Endothelial cell (in vitro differentiated cells): ENCODE data around the gene PGLYRP2. TPM values are rescaled to one million over a fixed set of nuclear protein-coding genes. Genes with fewer than 3 reads are reported as not detected.

Experiments used
- DNase-seq: peaks from one replicate; pipeline ENCODE4 v3.0.0; 2021; ENCODE audit warnings: low spot score
- H3K27ac Mint-ChIP-seq: one replicate; pipeline ENCODE4 v1.8.0; 2021; ENCODE audit warnings: mixed read lengths, inconsistent platforms; ENCODE audit not compliant: unreplicated experiment
- H3K27me3 Mint-ChIP-seq: one replicate; pipeline ENCODE4 v1.8.0; 2021; ENCODE audit warnings: mild to moderate bottlenecking, moderate library complexity, mixed read lengths, inconsistent platforms; ENCODE audit not compliant: unreplicated experiment
- H3K36me3 Mint-ChIP-seq: one replicate; pipeline ENCODE4 v1.8.0; 2021; ENCODE audit warnings: mild to moderate bottlenecking, low read depth, mixed read lengths, inconsistent platforms; ENCODE audit not compliant: unreplicated experiment
- H3K4me1 Mint-ChIP-seq: one replicate; pipeline ENCODE4 v1.8.0; 2021; ENCODE audit warnings: mild to moderate bottlenecking, mixed read lengths, inconsistent platforms; ENCODE audit not compliant: unreplicated experiment
- H3K4me3 Mint-ChIP-seq: one replicate; pipeline ENCODE4 v1.8.0; 2021; ENCODE audit warnings: mild to moderate bottlenecking, mixed read lengths, inconsistent platforms; ENCODE audit not compliant: unreplicated experiment
- H3K9me3 Mint-ChIP-seq: one replicate; pipeline ENCODE4 v1.8.0; 2021; ENCODE audit warnings: mixed read lengths, inconsistent platforms; ENCODE audit not compliant: unreplicated experiment
- total RNA-seq: library from RNA; stranded (reverse); fragmentation: NEBNext Ultra II Directional; extraction: Animal tissue kit (Norgen Biotek cat#: 25700); gene quantifications from one replicate; pipeline ENCODE4 v1.2.1, GENCODE V29; 2021; ENCODE audit not compliant: unreplicated experiment
- TF ChIP-seq, protein P1 (sequence below): fragments of 200-600 bp; sonication (generic); IDR thresholded peaks from one replicate; pipeline ENCODE4 v1.5.0; 2021; ENCODE audit warnings: antibody characterized with exemption; ENCODE audit not compliant: unreplicated experiment

Gene PGLYRP2
- total RNA-seq, 1 donor from 2014 or later: not detected

DNA sequence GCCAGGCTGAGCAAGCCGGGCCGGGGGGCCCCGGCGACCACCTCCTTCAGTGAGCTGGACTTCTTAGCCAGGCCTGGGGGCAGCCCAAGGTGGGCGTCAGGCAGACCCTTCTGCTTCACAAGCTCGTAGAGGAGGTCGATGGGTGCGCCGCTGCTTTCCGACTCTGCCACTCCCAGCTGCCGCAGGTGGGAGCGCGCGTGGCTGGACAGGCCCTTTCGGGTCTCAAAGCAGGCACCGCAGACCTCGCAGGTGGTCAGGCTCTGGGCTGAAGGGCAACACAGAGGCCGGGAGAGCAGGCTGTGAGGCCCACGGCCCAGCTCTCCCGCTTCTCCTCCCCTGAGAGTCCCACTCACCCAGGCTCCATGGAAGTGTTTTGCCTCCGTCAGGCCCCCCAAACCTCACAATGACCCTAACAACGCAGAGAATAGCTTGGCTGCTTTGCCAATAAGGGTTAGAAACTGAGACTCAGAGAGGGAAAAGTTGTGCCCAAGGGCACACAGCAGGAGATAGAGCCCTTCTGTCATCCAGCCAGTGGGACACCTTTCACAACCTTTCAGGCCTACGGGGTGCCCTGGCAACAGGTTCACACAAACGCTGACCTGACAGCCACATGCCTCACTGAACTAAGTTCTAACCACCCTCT lies 49.4 kb downstream of the PGLYRP2 start:
- Mint-ChIP-seq H3K36me3 (peaks cover 38% of the 10 kb centered on the region), H3K27me3 (peaks cover 38% of the 10 kb centered on the region), H3K4me1 (peaks cover 32% of the 10 kb centered on the region), H3K27ac (peak overlapping the region; percentile 64), H3K9me3 (no peaks in the 10 kb centered on the region), H3K4me3 (no peak overlapping the region)
- no peak for DNase-seq
- TF ChIP-seq, protein P1, sequence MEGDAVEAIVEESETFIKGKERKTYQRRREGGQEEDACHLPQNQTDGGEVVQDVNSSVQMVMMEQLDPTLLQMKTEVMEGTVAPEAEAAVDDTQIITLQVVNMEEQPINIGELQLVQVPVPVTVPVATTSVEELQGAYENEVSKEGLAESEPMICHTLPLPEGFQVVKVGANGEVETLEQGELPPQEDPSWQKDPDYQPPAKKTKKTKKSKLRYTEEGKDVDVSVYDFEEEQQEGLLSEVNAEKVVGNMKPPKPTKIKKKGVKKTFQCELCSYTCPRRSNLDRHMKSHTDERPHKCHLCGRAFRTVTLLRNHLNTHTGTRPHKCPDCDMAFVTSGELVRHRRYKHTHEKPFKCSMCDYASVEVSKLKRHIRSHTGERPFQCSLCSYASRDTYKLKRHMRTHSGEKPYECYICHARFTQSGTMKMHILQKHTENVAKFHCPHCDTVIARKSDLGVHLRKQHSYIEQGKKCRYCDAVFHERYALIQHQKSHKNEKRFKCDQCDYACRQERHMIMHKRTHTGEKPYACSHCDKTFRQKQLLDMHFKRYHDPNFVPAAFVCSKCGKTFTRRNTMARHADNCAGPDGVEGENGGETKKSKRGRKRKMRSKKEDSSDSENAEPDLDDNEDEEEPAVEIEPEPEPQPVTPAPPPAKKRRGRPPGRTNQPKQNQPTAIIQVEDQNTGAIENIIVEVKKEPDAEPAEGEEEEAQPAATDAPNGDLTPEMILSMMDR: no peak

DNA sequence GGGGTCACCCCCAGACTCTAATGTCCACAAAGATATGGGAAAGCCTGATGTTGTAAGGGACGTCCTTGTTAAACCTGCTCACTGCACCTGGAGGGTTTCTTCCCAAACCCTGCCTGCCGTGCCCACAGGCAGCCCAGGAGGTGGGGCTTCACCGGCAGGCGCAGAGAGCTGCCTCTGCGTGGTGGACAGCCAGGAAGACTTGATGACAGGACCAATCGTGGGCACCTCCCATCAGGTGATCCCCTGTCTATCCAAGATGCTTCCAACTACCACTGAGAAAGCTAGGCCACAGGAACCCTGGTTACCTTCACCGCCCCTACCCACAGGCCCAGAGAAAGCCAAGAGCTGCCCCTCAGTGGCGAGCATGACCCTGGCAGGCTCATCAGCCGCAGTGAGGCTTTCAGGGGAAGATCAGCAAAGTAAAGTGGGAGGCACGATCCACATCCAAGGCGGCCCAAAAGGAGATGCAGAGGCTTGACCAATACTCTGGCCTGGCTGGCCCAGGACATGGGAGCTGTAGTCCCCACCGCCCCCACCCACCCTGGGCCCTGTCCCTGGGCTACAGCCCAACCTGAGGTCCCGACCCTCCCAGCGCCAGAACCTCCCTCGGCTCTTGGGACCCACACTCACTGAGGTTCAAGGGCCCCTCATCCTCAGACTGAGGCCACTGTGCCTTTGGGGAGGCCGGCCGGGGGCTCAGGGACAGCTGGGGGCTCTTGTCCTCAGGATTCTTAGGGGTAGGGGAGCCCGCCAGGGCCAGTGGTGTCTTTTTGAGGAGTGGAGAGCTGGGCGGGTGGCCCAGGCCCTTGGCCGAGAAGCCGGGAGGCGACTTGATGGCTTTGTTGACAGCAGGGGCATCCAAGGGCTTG lies 50.1 kb downstream of the PGLYRP2 start:
- Mint-ChIP-seq H3K4me1 (peaks cover 32% of the 10 kb centered on the region), H3K27me3 (peaks cover 38% of the 10 kb centered on the region), H3K9me3 (no peaks in the 10 kb centered on the region), H3K27ac (peak overlapping the region; percentile 52), H3K4me3 (no peak overlapping the region), H3K36me3 (peaks cover 38% of the 10 kb centered on the region)
- no peak for DNase-seq
- TF ChIP-seq, protein P1: no peak

DNA sequence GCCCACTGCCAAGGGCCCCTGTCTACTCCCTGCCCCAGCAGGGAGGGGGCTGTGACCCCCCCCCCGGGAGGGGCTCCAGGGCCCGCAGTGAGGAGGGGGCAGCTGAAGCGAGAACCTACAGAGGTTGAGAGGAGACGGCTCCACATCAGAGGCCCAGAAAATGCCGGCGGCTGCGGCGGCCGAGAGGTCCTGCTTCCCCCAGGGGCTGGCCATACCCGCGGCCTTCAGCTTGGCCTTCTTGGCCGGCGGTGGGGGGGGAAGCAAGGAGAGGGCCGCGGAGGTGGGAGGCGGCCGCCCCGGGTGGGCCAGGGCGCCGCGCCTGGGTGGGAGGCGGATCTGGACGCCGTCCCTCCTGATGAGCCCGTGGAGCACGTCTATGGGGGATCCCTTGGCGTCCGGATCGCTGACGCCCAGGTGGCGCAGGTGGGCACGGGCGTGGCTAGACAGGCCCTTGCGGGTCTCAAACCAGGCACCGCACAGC lies 51.3 kb downstream of the PGLYRP2 start:
- Mint-ChIP-seq H3K4me1 (peaks cover 26% of the 10 kb centered on the region), H3K36me3 (peaks cover 45% of the 10 kb centered on the region), H3K9me3 (no peaks in the 10 kb centered on the region), H3K4me3 (no peak overlapping the region), H3K27me3 (peaks cover 34% of the 10 kb centered on the region), H3K27ac (peak overlapping the region; percentile 82)
- TF ChIP-seq, protein P1: no peak
- no peak for DNase-seq

DNA sequence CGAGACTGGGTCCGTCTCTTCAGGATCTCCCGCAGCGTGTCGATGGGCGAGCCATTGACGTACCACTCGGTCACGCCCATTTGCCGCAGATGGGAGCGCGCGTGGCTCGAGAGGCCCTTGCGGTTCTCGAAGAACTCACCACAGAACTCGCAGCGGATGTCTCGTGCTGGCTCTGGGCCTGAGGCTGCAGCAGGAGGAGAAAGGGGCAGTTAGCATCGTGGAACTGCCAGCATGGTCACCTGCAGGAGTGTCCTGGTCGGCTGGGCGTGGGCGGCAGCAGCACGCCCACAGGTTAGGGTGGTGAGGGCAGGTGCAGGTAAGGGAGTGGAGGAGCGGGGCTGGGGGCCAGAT lies 52.0 kb downstream of the PGLYRP2 start:
- no peaks in the 10 kb centered on the region for H3K9me3 Mint-ChIP-seq

More for the DNA sequence above, 52.0 kb downstream of the PGLYRP2 start:
- no peak for DNase-seq
- Mint-ChIP-seq H3K27me3 (peaks cover 32% of the 10 kb centered on the region), H3K4me1 (peaks cover 25% of the 10 kb centered on the region), H3K4me3 (no peak overlapping the region), H3K36me3 (peaks cover 52% of the 10 kb centered on the region), H3K27ac (peak overlapping the region; percentile 72)
- TF ChIP-seq, protein P1: no peak
